Thoracic aorta (tissue), 2 donors: Measurements from ENCODE around the gene KCNA1. TPM values are rescaled to one million over a fixed set of nuclear protein-coding genes. Genes with fewer than 3 reads are reported as not detected.

Experiments
- ATAC-seq: fragments of 150-250 bp; one replicate; pipeline ENCODE4 v1.8.0; 2017; ENCODE audit warnings: low read depth; ENCODE audit not compliant: insufficient number of reproducible peaks, low FRiP score
- DNase-seq: peaks from one replicate; pipeline ENCODE4 v3.0.0-alpha.2; 2020; ENCODE audit warnings: low spot score
- H3K27ac ChIP-seq, 2 donors: fragments of 200-600 bp; sonication (generic); 1 replicate in 1 of 2; 2 replicates in 1 of 2; pipeline ENCODE4 v1.5.1; 2016; ENCODE audit warnings: mild to moderate bottlenecking in 2 of 2, moderate library complexity in 2 of 2
- H3K27me3 ChIP-seq: fragments of 200-600 bp; sonication (generic); replicated peaks from 2 replicates; pipeline ENCODE4 v1.6.0; 2016; ENCODE audit warnings: mild to moderate bottlenecking; ENCODE audit not compliant: insufficient read depth
- H3K36me3 ChIP-seq: fragments of 200-600 bp; sonication (generic); one replicate; pipeline ENCODE4 v1.5.1; 2016
- H3K4me1 ChIP-seq, 2 donors: fragments of 200-600 bp; sonication (generic); 1 replicate in 1 of 2; 2 replicates in 1 of 2; pipeline versions ENCODE4 v1.5.1 to v1.6.0; 2016; ENCODE audit warnings: low read depth in 2 of 2, mild to moderate bottlenecking in 1 of 2; ENCODE audit not compliant: control insufficient read depth in 1 of 2
- H3K4me3 ChIP-seq: fragments of 200-600 bp; sonication (generic); 2 replicates; pipeline ENCODE4 v1.5.1; 2016; ENCODE audit warnings: mild to moderate bottlenecking
- H3K9me3 ChIP-seq: fragments of 200-600 bp; sonication (generic); 2 replicates; pipeline ENCODE4 v1.5.1; 2016
- total RNA-seq, 2 donors: library from RNA; depleted of rRNA; stranded (reverse); fragments of >200 nt; gene quantifications; one replicate each; pipeline versions ENCODE4 v1.1.0 to v1.2.3, GENCODE V29; 2016
- TF ChIP-seq, protein P1 (sequence below): fragments of 200-600 bp; sonication (generic); IDR thresholded peaks from one replicate; pipeline ENCODE4 v1.5.1; 2019; ENCODE audit warnings: antibody characterized with exemption

KCNA1 gene
- total RNA-seq, 2 donors from 2014 or later: 0.85 TPM; not detected in 1

DNA sequence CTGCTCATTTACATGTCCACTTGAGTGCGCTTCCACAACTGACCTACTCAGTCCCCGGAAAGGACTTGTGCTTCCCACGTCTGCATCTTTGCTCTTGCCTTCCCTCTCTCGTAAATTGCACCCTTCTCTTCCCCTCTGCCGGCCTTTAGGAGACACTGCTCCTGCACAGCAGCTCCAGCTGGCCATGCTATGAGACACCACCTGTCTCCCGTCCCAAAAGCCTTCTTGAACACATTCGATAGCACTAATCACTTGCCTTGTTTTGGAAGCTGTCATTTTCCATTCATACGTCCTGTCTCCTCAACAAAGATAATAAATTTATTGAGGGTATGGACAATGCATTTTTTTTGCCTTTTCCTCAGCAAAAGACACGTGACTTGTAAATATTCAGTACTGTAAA is 15.7 kb upstream of the KCNA1 start:
- no peak for ATAC-seq
- no peaks in the 10 kb centered on the region for H3K36me3 ChIP-seq
- no peaks in the 10 kb centered on the region for H3K4me1 ChIP-seq
- no peaks in the 10 kb centered on the region for H3K9me3 ChIP-seq
- no peak overlapping the region for H3K4me3 ChIP-seq
- no peaks in the 10 kb centered on the region for H3K27me3 ChIP-seq
- TF ChIP-seq, protein P1, sequence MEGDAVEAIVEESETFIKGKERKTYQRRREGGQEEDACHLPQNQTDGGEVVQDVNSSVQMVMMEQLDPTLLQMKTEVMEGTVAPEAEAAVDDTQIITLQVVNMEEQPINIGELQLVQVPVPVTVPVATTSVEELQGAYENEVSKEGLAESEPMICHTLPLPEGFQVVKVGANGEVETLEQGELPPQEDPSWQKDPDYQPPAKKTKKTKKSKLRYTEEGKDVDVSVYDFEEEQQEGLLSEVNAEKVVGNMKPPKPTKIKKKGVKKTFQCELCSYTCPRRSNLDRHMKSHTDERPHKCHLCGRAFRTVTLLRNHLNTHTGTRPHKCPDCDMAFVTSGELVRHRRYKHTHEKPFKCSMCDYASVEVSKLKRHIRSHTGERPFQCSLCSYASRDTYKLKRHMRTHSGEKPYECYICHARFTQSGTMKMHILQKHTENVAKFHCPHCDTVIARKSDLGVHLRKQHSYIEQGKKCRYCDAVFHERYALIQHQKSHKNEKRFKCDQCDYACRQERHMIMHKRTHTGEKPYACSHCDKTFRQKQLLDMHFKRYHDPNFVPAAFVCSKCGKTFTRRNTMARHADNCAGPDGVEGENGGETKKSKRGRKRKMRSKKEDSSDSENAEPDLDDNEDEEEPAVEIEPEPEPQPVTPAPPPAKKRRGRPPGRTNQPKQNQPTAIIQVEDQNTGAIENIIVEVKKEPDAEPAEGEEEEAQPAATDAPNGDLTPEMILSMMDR: no peak
- no peak overlapping the region for H3K27ac ChIP-seq
- no peak for DNase-seq

DNA sequence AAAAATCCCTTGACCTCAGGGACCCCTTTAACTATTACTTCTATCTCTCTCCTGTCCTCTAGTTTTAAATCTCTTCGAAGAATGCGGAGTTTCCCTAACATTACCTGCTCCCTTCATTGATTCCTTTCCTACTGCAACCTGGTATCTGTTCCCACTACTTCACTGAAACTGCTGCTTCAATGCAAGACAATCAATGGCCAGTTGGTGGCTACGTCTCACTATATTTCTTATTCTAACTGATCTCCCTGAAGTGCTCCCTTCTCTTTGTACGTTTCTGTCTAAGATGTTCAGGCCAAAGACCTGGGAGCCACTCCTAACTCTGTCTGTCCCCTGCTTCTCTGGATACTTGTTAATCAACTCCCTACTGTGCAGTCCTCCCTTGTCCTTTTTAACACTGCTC is 10.3 kb upstream of the KCNA1 start:
- Histone ChIP-seq H3K4me1 (no peaks in the 10 kb centered on the region), H3K27ac (no peak overlapping the region), H3K27me3 (no peaks in the 10 kb centered on the region), H3K36me3 (no peaks in the 10 kb centered on the region), H3K4me3 (no peak overlapping the region), H3K9me3 (no peaks in the 10 kb centered on the region)
- TF ChIP-seq, protein P1: no peak
- DNase-seq: no peak
- no peak for ATAC-seq

DNA sequence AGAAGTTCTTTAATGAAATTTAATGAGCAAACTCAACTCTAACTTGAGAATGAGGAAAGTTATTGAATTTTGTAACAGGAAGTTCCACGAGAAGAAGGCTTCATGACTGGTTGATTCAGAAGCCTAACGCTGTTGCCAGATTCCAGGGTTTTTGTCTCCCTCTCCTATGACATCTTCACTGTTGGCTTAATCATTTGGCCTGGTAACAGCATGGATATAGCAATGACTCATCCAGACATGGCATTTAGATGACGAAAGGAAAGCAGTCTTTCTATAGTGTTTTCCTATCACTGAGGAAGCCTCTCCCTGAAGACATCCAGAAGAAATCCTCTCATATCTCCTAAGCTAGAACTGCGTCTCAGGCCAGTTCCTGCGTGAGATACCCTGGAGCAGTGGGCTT is 9.4 kb upstream of the KCNA1 start:
- ATAC-seq: no peak
- TF ChIP-seq, protein P1: no peak

DNA sequence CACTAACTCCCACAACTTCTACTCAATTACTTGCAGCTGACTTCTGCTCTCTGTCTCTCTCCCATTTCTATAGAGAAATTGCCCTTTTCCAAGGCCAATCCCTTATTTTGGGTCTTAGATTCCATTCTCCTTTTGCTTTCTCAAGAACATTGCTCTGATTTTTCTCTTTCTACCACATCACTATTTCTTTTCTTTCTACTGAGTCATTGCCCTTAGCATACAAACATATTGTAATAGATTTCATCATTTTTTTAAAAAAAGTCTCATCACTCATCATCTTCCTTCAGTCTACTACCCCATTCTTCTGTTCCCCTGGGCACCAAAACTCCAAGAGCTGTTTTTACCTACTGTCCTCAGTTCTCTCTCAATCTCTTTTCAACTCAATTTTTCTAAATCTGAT is 4.4 kb upstream of the KCNA1 start:
- TF ChIP-seq, protein P1: no peak
- DNase-seq: no peak
- peaks cover 10% of the 10 kb centered on the region for H3K27me3 ChIP-seq

More for the DNA sequence above, 9.4 kb upstream of the KCNA1 start:
- Histone ChIP-seq H3K36me3 (no peaks in the 10 kb centered on the region), H3K27me3 (no peaks in the 10 kb centered on the region), H3K27ac (no peak overlapping the region), H3K4me1 (no peaks in the 10 kb centered on the region), H3K9me3 (no peaks in the 10 kb centered on the region), H3K4me3 (no peak overlapping the region)
- DNase-seq: no peak

DNA sequence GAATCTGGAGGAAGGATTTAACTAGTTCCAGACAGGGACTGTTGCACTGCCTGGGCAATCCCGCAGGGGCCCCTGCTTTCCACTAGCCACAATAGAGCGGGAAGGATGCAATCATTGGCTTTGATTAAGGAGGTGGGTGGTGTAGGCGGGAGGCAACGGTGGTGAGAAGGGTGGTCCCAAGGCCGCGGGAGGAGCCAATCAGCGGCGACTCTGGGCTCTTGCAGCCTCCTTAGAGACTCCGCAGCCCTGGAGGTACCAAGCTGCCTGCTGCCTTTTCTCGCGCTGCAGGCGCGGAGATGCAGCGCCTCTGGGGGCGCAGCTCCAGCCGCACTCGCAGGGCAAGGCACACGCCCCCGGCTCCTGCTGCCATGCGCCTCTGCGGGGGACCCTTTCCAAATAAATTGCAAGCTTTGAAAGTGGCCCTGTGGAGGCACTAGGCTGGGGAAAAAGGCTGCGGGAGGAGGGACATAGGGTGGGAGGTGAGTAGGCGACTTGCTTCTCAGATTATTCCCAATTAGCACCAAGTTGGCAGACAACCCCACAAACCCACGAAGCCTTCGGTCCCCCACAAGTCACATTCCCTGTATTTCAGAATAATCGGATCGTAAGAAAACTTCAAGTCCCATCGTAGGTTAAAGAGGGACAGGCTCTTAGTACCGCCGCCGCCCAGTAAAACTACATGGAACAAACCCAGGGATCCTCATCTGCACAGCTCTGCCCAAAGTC is 858 bp upstream of the KCNA1 start:
- Histone ChIP-seq H3K9me3 (no peaks in the 10 kb centered on the region), H3K4me1 (peaks cover 7 to 30% of the 10 kb centered on the region in 2 donors), H3K27ac (no peak overlapping the region), H3K27me3 (peaks cover 10% of the 10 kb centered on the region), H3K36me3 (no peaks in the 10 kb centered on the region), H3K4me3 (peak overlapping the region; percentile 75)
- TF ChIP-seq, protein P1: no peak
- ATAC-seq (no peak), DNase-seq (no peak)

More for the DNA sequence above, 4.4 kb upstream of the KCNA1 start:
- Histone ChIP-seq H3K27ac (no peak overlapping the region), H3K4me3 (no peak overlapping the region), H3K4me1 (peaks cover 4 to 19% of the 10 kb centered on the region in 2 donors), H3K9me3 (no peaks in the 10 kb centered on the region), H3K36me3 (no peaks in the 10 kb centered on the region)
- no peak for ATAC-seq
